ENCODE results near the gene RRBP1.
A peak's percentile ranks its signal among the peaks of the same experiment; 100 is the strongest.

The RRBP1 gene

GRCh38 chr20:17570347-17571152 lies 111.5 kb downstream of the RRBP1 start:
- DNase-seq, result peak; percentile 49

- DNase-seq, result peak; percentile 95
Measured at GRCh38 chr20:17569616-17570346, 112.3 kb downstream of the RRBP1 start, which contains the start of gene DSTN. Gene DSTN (plus strand): TSS chr20:17570075. CDS start chr20:17570209, 134 bp downstream.

- peak; percentile 28 for DNase-seq
Measured at GRCh38 chr20:17568972-17569521, 113.0 kb downstream of the RRBP1 start.

GRCh38 chr20:17568045-17568788 lies 113.8 kb downstream of the RRBP1 start:
- DNase-seq, result no peak

GRCh38 chr20:17566345-17566744 lies 115.7 kb downstream of the RRBP1 start:
- no peak for DNase-seq

- no peak for DNase-seq
Measured at GRCh38 chr20:17565169-17565845, 116.7 kb downstream of the RRBP1 start.
